Measurements from ENCODE around the gene EID2. TPM values are rescaled to one million over a fixed set of nuclear protein-coding genes. Genes with fewer than 3 reads are reported as not detected.

Gene EID2
- total and polyA plus RNA-seq, 2 of the 8 experiments (the other 6 are each of a cell fraction or from before 2014, with no cell fraction given): 7.8 to 29.6 TPM

DNA sequence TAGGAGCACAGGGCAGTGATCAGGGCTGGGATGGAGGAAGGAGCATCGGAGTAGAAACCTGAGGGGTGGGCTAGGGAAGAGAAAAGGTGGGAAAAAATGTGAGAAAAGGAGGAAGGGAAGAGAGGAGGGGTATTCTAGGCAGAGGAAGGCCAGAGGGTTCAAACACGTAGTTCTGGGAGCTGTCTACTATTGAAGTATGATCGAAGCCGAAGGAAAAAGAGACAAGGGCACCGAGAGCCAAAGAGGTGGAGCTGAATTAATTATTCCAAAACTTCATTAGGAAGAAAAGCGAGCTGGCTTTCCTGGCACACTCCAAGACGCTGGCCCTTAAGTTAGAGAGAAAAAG lies 33.4 kb downstream of the EID2 start (continued):
- TF ChIP-seq POLR2A (IDR thresholded peaks at IDR 0.05; ENCODE audit: control extremely low read depth in 1 of 2, low read depth in 2 of 2, low read length in 2 of 2) (no peak), CHD1 (IDR thresholded peaks at IDR 0.05; ENCODE audit: low read depth, low read length) (no peak), RAD21 (IDR thresholded peaks at IDR 0.05 in 1 of 2, conservative IDR thresholded peaks at IDR 0.05 in 1 of 2; ENCODE audit: low read depth in 2 of 2, low read length in 2 of 2) (no peak), CEBPB (IDR thresholded peaks at IDR 0.05; ENCODE audit: low read depth, low read length) (no peak), RNF2 (IDR thresholded peaks at IDR 0.05; ENCODE audit: borderline replicate concordance, low read depth, low read length, missing control alignments, poor library complexity, severe bottlenecking) (no peak), ASH2L (IDR thresholded peaks at IDR 0.05; ENCODE audit: low read length) (no peak), RBBP5 (IDR thresholded peaks at IDR 0.05; ENCODE audit: borderline replicate concordance, low read depth, low read length) (no peak), KDM1A (IDR thresholded peaks at IDR 0.05; ENCODE audit: borderline replicate concordance, low read length) (no peak), SP4 (IDR thresholded peaks at IDR 0.05; ENCODE audit: low read length) (no peak)
